ENCODE data around the gene FBXW5.

The FBXW5 gene

DNA sequence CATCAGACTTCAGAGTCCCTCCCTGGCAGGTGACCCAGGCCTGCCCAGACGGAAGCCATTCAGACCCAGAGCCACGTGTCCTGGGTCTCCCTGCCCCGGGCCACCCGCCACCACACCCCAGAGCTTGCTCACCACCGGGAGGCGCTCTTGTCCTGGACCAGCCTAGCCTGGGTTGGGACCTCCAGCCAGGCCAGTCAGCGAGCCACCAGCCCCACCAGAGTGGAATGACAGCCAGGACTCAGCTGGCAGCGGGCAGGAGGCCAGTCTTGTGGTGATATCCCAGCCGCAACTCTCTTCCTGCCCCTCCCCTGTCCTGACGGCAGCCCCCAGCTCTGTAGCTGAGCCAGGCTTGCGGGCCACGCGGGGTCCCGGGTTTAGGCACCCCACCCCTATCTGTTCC, 31.1 kb upstream of the FBXW5 start:
- H3K79me2 ChIP-seq (ENCODE audit: low read length): no peaks in the 10 kb centered on the region
- peaks cover 8% of the 10 kb centered on the region; the same call in 1 of the 2 replicates for H3K27me3 ChIP-seq (ENCODE audit: low read depth, low read length)
- H3K36me3 ChIP-seq (replicated peaks; ENCODE audit: low read depth, low read length): no peaks in the 10 kb centered on the region
- H3K9me3 ChIP-seq (ENCODE audit: insufficient read depth, low read length): no peaks in the 10 kb centered on the region
- H4K20me1 ChIP-seq (ENCODE audit: insufficient read depth, low read length): no peaks in the 10 kb centered on the region
- no peaks in the 10 kb centered on the region for H3K4me1 ChIP-seq (ENCODE audit: low read length)
- no peak overlapping the region for H3K4me3 ChIP-seq (ENCODE audit: low read length)
- no peak overlapping the region for H3K27ac ChIP-seq (ENCODE audit: low read length)
- H3K9ac ChIP-seq (ENCODE audit: low read length): no peak overlapping the region
- H3K4me2 ChIP-seq (ENCODE audit: low read length): no peak overlapping the region
- TF ChIP-seq, protein P1, sequence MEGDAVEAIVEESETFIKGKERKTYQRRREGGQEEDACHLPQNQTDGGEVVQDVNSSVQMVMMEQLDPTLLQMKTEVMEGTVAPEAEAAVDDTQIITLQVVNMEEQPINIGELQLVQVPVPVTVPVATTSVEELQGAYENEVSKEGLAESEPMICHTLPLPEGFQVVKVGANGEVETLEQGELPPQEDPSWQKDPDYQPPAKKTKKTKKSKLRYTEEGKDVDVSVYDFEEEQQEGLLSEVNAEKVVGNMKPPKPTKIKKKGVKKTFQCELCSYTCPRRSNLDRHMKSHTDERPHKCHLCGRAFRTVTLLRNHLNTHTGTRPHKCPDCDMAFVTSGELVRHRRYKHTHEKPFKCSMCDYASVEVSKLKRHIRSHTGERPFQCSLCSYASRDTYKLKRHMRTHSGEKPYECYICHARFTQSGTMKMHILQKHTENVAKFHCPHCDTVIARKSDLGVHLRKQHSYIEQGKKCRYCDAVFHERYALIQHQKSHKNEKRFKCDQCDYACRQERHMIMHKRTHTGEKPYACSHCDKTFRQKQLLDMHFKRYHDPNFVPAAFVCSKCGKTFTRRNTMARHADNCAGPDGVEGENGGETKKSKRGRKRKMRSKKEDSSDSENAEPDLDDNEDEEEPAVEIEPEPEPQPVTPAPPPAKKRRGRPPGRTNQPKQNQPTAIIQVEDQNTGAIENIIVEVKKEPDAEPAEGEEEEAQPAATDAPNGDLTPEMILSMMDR (IDR thresholded peaks at IDR 0.05; ENCODE audit: low read depth, low read length): peak; percentile 23
- TF ChIP-seq EZH2phosphoT487 (IDR thresholded peaks at IDR 0.05; ENCODE audit: low read depth): no peak
- no peak overlapping the region for H2AFZ ChIP-seq (ENCODE audit: low read depth, low read length)

DNA sequence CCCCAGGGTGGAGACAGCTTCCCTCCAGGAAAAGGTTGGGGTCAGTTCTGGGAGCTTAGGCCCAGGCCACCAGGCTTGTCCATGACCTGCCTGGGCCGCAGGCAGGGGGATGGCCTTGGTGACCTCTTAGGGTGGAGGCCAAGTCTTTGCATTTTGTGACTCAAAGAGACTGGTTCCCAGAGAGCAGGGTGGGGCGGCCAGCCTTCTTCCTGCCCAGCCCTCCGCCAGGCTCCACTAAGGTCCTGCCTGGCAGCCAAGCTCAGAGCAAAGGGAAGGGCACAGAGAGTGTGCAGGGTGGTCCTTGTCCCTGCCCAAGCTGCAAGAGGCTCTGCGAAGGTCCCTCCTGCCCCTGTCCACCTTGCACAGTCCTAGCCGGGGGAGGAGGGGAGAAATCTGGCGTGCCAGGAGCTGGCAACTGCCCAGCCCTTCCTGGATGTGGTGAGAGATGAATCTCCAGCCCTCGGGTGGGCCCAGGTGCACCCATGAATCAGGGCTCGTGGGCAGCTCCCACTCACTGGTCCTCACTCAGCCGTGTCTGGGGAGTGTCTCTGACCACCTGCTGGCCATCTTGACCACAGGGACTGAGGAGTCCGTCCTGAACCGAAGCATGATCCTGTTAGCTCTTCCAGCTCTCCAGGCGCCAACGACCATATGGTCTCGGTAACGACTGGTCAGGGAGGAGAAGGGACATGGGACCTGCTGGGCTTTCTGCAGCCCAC, 30.4 kb upstream of the FBXW5 start:
- Histone ChIP-seq H3K4me2 (ENCODE audit: low read length) (no peak overlapping the region), H3K9ac (ENCODE audit: low read length) (no peak overlapping the region), H3K27me3 (ENCODE audit: low read depth, low read length) (peaks cover 8% of the 10 kb centered on the region; the same call in 1 of the 2 replicates), H4K20me1 (ENCODE audit: insufficient read depth, low read length) (no peaks in the 10 kb centered on the region), H3K79me2 (ENCODE audit: low read length) (no peaks in the 10 kb centered on the region), H2AFZ (ENCODE audit: low read depth, low read length) (no peak overlapping the region), H3K27ac (ENCODE audit: low read length) (no peak overlapping the region), H3K4me1 (ENCODE audit: low read length) (no peaks in the 10 kb centered on the region), H3K36me3 (replicated peaks; ENCODE audit: low read depth, low read length) (no peaks in the 10 kb centered on the region), H3K4me3 (ENCODE audit: low read length) (no peak overlapping the region), H3K9me3 (ENCODE audit: insufficient read depth, low read length) (no peaks in the 10 kb centered on the region)
- TF ChIP-seq, protein P1 (IDR thresholded peaks at IDR 0.05; ENCODE audit: low read depth, low read length): no peak
- no peak for TF ChIP-seq EZH2phosphoT487 (IDR thresholded peaks at IDR 0.05; ENCODE audit: low read depth)

DNA sequence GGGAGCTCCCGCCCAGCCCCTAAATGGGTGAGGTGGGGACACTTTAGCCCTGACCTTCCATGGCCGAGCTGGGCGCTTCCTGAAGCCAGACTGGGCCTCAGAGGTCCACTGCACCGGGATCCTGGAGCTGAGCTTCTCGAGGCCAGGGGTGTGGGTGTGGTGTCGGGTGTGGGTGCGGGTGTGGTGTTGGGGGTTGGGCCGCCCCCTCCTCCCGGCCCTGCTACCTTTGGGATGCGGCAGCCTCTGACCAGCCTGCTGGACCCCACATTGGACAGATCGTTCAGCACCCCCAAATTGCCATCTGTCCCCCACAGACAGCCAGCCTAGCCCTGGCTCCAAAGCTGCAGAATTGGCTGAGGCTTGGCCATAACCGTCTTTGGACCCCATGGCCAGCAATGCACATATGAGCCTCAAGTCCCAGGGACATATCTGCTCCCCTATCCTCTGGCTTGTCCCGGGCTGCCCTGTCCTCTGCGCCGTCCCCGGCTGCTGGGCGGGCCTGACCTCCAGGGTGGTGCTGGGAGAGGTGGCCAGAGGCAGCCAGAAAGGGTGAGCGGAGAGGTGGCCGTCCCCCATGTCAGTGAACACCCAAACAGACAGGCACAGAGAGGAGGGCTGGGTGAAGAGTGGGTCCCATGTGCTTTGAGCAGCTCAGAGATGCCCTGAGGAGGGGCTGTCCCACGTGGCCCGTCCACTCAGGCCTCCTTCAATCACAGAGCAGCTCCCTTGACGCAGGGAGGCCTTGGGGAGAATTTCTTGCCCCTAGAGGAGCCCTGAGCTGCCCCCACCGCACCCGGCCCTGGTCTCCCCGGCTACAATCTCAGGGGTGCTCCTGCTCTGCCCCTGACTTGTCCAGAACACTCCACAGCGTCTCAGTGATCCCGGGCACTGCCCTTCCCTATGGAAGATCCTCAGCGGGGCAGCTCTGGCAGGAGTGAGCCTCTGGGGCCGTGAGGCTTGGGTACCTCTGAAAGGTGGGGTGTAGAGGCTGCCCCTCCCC, 29.4 kb upstream of the FBXW5 start:
- Histone ChIP-seq H4K20me1 (ENCODE audit: insufficient read depth, low read length) (no peaks in the 10 kb centered on the region), H3K9me3 (ENCODE audit: insufficient read depth, low read length) (no peaks in the 10 kb centered on the region), H3K79me2 (ENCODE audit: low read length) (no peaks in the 10 kb centered on the region), H3K36me3 (replicated peaks; ENCODE audit: low read depth, low read length) (no peaks in the 10 kb centered on the region), H3K4me2 (ENCODE audit: low read length) (no peak overlapping the region), H3K4me1 (ENCODE audit: low read length) (no peaks in the 10 kb centered on the region), H3K9ac (ENCODE audit: low read length) (no peak overlapping the region), H3K4me3 (ENCODE audit: low read length) (no peak overlapping the region), H3K27ac (ENCODE audit: low read length) (no peak overlapping the region), H2AFZ (ENCODE audit: low read depth, low read length) (no peak overlapping the region), H3K27me3 (ENCODE audit: low read depth, low read length) (peaks cover 8% of the 10 kb centered on the region; the same call in 1 of the 2 replicates)
- no peak for TF ChIP-seq EZH2phosphoT487 (IDR thresholded peaks at IDR 0.05; ENCODE audit: low read depth)
- TF ChIP-seq, protein P1 (IDR thresholded peaks at IDR 0.05; ENCODE audit: low read depth, low read length): no peak

DNA sequence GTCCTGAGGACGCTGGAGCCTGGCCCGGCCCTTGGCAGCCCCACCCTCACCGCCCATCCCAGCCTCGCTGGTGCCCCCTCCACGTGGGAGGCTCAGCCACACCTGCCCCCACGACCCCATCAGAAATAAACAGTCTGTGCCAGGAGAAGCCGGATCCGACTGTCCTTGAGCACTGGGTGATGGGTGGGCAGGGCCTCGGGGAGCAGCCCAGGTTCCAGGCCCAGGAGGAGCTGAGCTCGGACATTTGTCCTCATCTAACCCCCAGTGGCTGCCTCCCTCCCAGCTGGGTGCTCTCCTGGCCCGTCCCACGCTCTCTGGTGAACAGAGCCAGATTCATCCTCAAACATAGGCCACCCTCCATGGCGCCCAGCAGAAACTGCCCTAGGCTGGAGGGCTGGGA, 28.2 kb upstream of the FBXW5 start:
- Histone ChIP-seq H3K4me3 (ENCODE audit: low read length) (no peak overlapping the region), H3K9ac (ENCODE audit: low read length) (no peak overlapping the region), H3K9me3 (ENCODE audit: insufficient read depth, low read length) (no peaks in the 10 kb centered on the region), H2AFZ (ENCODE audit: low read depth, low read length) (no peak overlapping the region), H3K79me2 (ENCODE audit: low read length) (no peaks in the 10 kb centered on the region), H3K4me1 (ENCODE audit: low read length) (no peaks in the 10 kb centered on the region), H3K4me2 (ENCODE audit: low read length) (no peak overlapping the region), H4K20me1 (ENCODE audit: insufficient read depth, low read length) (no peaks in the 10 kb centered on the region), H3K27me3 (ENCODE audit: low read depth, low read length) (peaks cover 8% of the 10 kb centered on the region; the same call in 1 of the 2 replicates), H3K27ac (ENCODE audit: low read length) (no peak overlapping the region), H3K36me3 (replicated peaks; ENCODE audit: low read depth, low read length) (no peaks in the 10 kb centered on the region)
- TF ChIP-seq, protein P1 (IDR thresholded peaks at IDR 0.05; ENCODE audit: low read depth, low read length): no peak
- no peak for TF ChIP-seq EZH2phosphoT487 (IDR thresholded peaks at IDR 0.05; ENCODE audit: low read depth)
